ENCODE data around the gene PIGC.

- TF ChIP-seq CTCF (IDR thresholded peaks at IDR 0.05) (no peak), POLR2A (IDR thresholded peaks at IDR 0.05) (no peak)
Measured at GRCh38 chr1:172477741-172478140, 33.9 kb upstream of the PIGC start.

All from adrenal gland (tissue), 5 donors.